Gastrocnemius medialis (tissue), 4 donors: ENCODE measurements around the gene CDH4. TPM values are rescaled to one million over a fixed set of nuclear protein-coding genes. Genes with fewer than 3 reads are reported as not detected.

Source experiments
- ATAC-seq, 2 donors: fragments of 150-250 bp; one replicate each; pipeline ENCODE4 v1.9.1; 2016
- DNase-seq, 2 donors: peaks; one replicate each; pipeline ENCODE4 v3.0.0-alpha.2; 2019
- H3K27ac ChIP-seq, 4 donors: fragments of 200-600 bp; sonication (generic); 1 replicate in 1 of 4; 2 replicates in 3 of 4; pipeline ENCODE4 v1.5.1; 2016 to 2018; ENCODE audit warnings: mild to moderate bottlenecking in 2 of 4, moderate library complexity in 1 of 4
- H3K27me3 ChIP-seq, 3 donors: fragments of 200-600 bp; sonication (generic) in 2 of 3; 1 replicate in 1 of 3; 2 replicates in 2 of 3; pipeline versions ENCODE4 v1.5.1 to v1.6.0; 2016 to 2019; ENCODE audit warnings: mild to moderate bottlenecking in 1 of 3, moderate library complexity in 1 of 3
- H3K36me3 ChIP-seq, 2 donors: fragments of 200-600 bp; sonication (generic) in 1 of 2; one replicate each; pipeline ENCODE4 v1.5.1; 2017 to 2018
- H3K4me1 ChIP-seq, 2 donors: fragments of 200-600 bp; sonication (generic) in 1 of 2; one replicate each; pipeline ENCODE4 v1.5.1; 2016 to 2017; ENCODE audit warnings: mild to moderate bottlenecking in 2 of 2
- H3K4me3 ChIP-seq, 4 donors: fragments of 200-600 bp; sonication (generic) in 3 of 4; 1 replicate in 1 of 4; 2 replicates in 3 of 4; pipeline ENCODE4 v1.5.1; 2016 to 2019; ENCODE audit warnings: mild to moderate bottlenecking in 2 of 4
- H3K9me3 ChIP-seq, 3 donors: fragments of 200-600 bp; sonication (generic) in 2 of 3; 1 replicate in 1 of 3; 2 replicates in 2 of 3; pipeline ENCODE4 v1.5.1; 2016 to 2019
- CTCF ChIP-seq, 5 experiments: fragments of 450-650 bp in 3 of 5; fragments of 200-600 bp in 2 of 5; sonication (generic) in 2 of 5; IDR thresholded peaks in 4 of 5; conservative IDR thresholded peaks in 1 of 5; 1 replicate in 4 of 5; 2 replicates in 1 of 5; pipeline ENCODE4 v1.5.1; 2016 to 2019; ENCODE audit warnings: antibody characterized with exemption in 5 of 5, mild to moderate bottlenecking in 3 of 5, moderate library complexity in 3 of 5
- POLR2A ChIP-seq, 2 donors: fragments of 450-650 bp; IDR thresholded peaks; one replicate each; pipeline ENCODE4 v1.6.1; 2017; ENCODE audit warnings: antibody characterized with exemption in 2 of 2, mild to moderate bottlenecking in 2 of 2, moderate library complexity in 2 of 2
- in situ Hi-C, 4 donors: fragments of 200-750 bp; cut with MboI; loops; one replicate each; pipeline versions ENCODE4 v1.15.0 to v1.8.0; 2017; ENCODE audit warnings: low sequenced_read_pairs in 4 of 4
- intact Hi-C: fragments of 100-400 bp; cut with DNase I; formaldehyde crosslinking; loops from one replicate; pipeline ENCODE4 v1.15.1; 2023; ENCODE audit warnings: low total_unique reads
- total RNA-seq, 4 donors: library from RNA; depleted of rRNA; stranded (reverse); fragments of >200 nt; gene quantifications; one replicate each; pipeline versions ENCODE4 v1.1.0 to v1.2.3, GENCODE V29; 2016

CDH4 gene
- total RNA-seq, 4 donors from 2014 or later = 0.38 to 1.2 (median 0.86) TPM

- no peaks in the 10 kb centered on the region for H3K4me1 ChIP-seq
- ATAC-seq = no peak
- no peak overlapping the region for H3K4me3 ChIP-seq
- peaks cover 2 to 9% (median 7%) of the 10 kb centered on the region in 3 donors for H3K27me3 ChIP-seq
- H3K9me3 ChIP-seq = no peaks in the 10 kb centered on the region
- no peak overlapping the region for H3K27ac ChIP-seq
- in situ Hi-C loops (no loop called here), intact Hi-C loops (no loop called here)
- no peaks in the 10 kb centered on the region for H3K36me3 ChIP-seq
- TF ChIP-seq CTCF (IDR thresholded peaks at IDR 0.05 in 4 of 5, conservative IDR thresholded peaks at IDR 0.05 in 1 of 5) (no peak), POLR2A (IDR thresholded peaks at IDR 0.05) (no peak)
- DNase-seq = no peak
Observed at GRCh38 chr20:61257611-61258010, 5.5 kb downstream of the CDH4 start.

- Histone ChIP-seq H3K36me3 (no peaks in the 10 kb centered on the region), H3K27me3 (no peaks in the 10 kb centered on the region), H3K27ac (no peak overlapping the region), H3K4me1 (no peaks in the 10 kb centered on the region), H3K4me3 (no peak overlapping the region), H3K9me3 (no peaks in the 10 kb centered on the region)
- in situ Hi-C loops (no loop called here), intact Hi-C loops (loop anchor here (10.0 kb wide), 1 partner anchor 1205 kb away; no protein-coding TSS in a partner anchor)
- TF ChIP-seq POLR2A (IDR thresholded peaks at IDR 0.05) (no peak), CTCF (IDR thresholded peaks at IDR 0.05 in 4 of 5, conservative IDR thresholded peaks at IDR 0.05 in 1 of 5) (no peak)
- no peak for ATAC-seq
- DNase-seq = no peak
Observed at GRCh38 chr20:61259741-61260140, 7.7 kb downstream of the CDH4 start.

GRCh38 chr20:61260905-61261304 lies 8.8 kb downstream of the CDH4 start:
- in situ Hi-C loops = no loop called here
- no peaks in the 10 kb centered on the region for H3K27me3 ChIP-seq
- H3K4me1 ChIP-seq = no peaks in the 10 kb centered on the region
- ATAC-seq = no peak
- H3K27ac ChIP-seq = no peak overlapping the region
- no peaks in the 10 kb centered on the region for H3K36me3 ChIP-seq
- TF ChIP-seq POLR2A (IDR thresholded peaks at IDR 0.05) (no peak), CTCF (IDR thresholded peaks at IDR 0.05 in 4 of 5, conservative IDR thresholded peaks at IDR 0.05 in 1 of 5) (no peak)
- H3K9me3 ChIP-seq = no peaks in the 10 kb centered on the region
- no peak overlapping the region for H3K4me3 ChIP-seq
- intact Hi-C loops = loop anchor here (10.0 kb wide), 1 partner anchor 1206 kb away; no protein-coding TSS in a partner anchor
- DNase-seq = no peak

- Histone ChIP-seq H3K4me3 (no peak overlapping the region), H3K36me3 (no peaks in the 10 kb centered on the region), H3K4me1 (no peaks in the 10 kb centered on the region), H3K9me3 (no peaks in the 10 kb centered on the region), H3K27me3 (no peaks in the 10 kb centered on the region), H3K27ac (no peak overlapping the region)
- intact Hi-C loops (loop anchor here (10.0 kb wide), 1 partner anchor 1207 kb away; no protein-coding TSS in a partner anchor), in situ Hi-C loops (no loop called here)
- ATAC-seq = no peak
- no peak for DNase-seq
- TF ChIP-seq CTCF (IDR thresholded peaks at IDR 0.05 in 4 of 5, conservative IDR thresholded peaks at IDR 0.05 in 1 of 5) (no peak), POLR2A (IDR thresholded peaks at IDR 0.05) (no peak)
Observed at GRCh38 chr20:61262036-61262435, 10.0 kb downstream of the CDH4 start.

GRCh38 chr20:61262514-61262913 lies 10.5 kb downstream of the CDH4 start:
- DNase-seq = no peak
- TF ChIP-seq CTCF (IDR thresholded peaks at IDR 0.05 in 4 of 5, conservative IDR thresholded peaks at IDR 0.05 in 1 of 5) = no peak
- Histone ChIP-seq H3K27me3 (no peaks in the 10 kb centered on the region), H3K36me3 (no peaks in the 10 kb centered on the region), H3K4me3 (no peak overlapping the region), H3K9me3 (no peaks in the 10 kb centered on the region), H3K27ac (no peak overlapping the region), H3K4me1 (no peaks in the 10 kb centered on the region)
- in situ Hi-C loops (no loop called here), intact Hi-C loops (loop anchor here (10.0 kb wide), 1 partner anchor 1208 kb away; no protein-coding TSS in a partner anchor)
- ATAC-seq = no peak
